Kidney (tissue), 14 donors: ENCODE data around the gene HSPA9. TPM values are rescaled to one million over a fixed set of nuclear protein-coding genes. Genes with fewer than 3 reads are reported as not detected.

ENCODE experiments used
- DNase-seq, 5 donors: peaks; one replicate each; pipeline ENCODE4 v3.0.0-alpha.2; 2013 to 2020
- FAIRE-seq: peaks from 2 replicates; lab custom pipeline; 2012; peaks lifted over from hg19 to GRCh38; lab: Jason Lieb, UNC
- H3K27ac ChIP-seq, 2 donors: one replicate each; pipeline ENCODE4 v1.7.0; 2013; ENCODE audit warnings: low read depth in 2 of 2, low read length in 2 of 2, inconsistent platforms in 1 of 2
- H3K27me3 ChIP-seq: one replicate; pipeline ENCODE4 v1.7.1; 2013; ENCODE audit warnings: low read length, inconsistent platforms; ENCODE audit not compliant: control insufficient read depth, insufficient read depth
- H3K36me3 ChIP-seq, 3 donors: one replicate each; pipeline versions ENCODE4 v1.7.0 to v1.7.1; 2013; ENCODE audit warnings: low read length in 3 of 3, control low read depth in 1 of 3, inconsistent platforms in 1 of 3; ENCODE audit not compliant: insufficient read depth in 3 of 3, control insufficient read depth in 2 of 3
- H3K4me1 ChIP-seq, 3 donors: one replicate each; pipeline versions ENCODE4 v1.7.0 to v1.7.1; 2013; ENCODE audit warnings: low read length in 3 of 3, inconsistent platforms in 1 of 3, low read depth in 1 of 3; ENCODE audit not compliant: control insufficient read depth in 2 of 3, insufficient read depth in 2 of 3
- H3K4me3 ChIP-seq, 3 donors: one replicate each; pipeline versions ENCODE4 v1.7.0 to v1.8.1; 2013; ENCODE audit warnings: low read length in 3 of 3, control low read depth in 1 of 3, inconsistent platforms in 1 of 3
- H3K9ac ChIP-seq, 3 donors: one replicate each; pipeline versions ENCODE4 v1.7.0 to v1.7.1; 2013; ENCODE audit warnings: low read length in 3 of 3, control low read depth in 1 of 3, inconsistent platforms in 1 of 3
- H3K9me3 ChIP-seq, 3 donors: one replicate each; pipeline versions ENCODE4 v1.7.0 to v1.7.1; 2013; ENCODE audit warnings: low read length in 3 of 3, control low read depth in 1 of 3, inconsistent platforms in 1 of 3; ENCODE audit not compliant: control insufficient read depth in 2 of 3, insufficient read depth in 1 of 3
- intact Hi-C: fragments of 100-400 bp; cut with DNase I; formaldehyde crosslinking; loops from one replicate; pipeline ENCODE4 v1.11.1; 2022
- polyA plus RNA-seq: library from polyadenylated mRNA; stranded (reverse); fragments of 350-450 nt; fragmentation: Illumina TruSeq; extraction: RNeasy Lipid Tissue Mini Kit (QIAGEN cat#74804); gene quantifications from one replicate; pipeline ENCODE4 v1.2.3, GENCODE V29; 2014; ENCODE audit warnings: low read depth, low replicate concordance; ENCODE audit not compliant: insufficient read depth
- total RNA-seq: library from RNA; stranded (reverse); fragmentation: NEBNext Ultra II Directional; extraction: Animal tissue kit (Norgen Biotek cat#: 25700); gene quantifications from one replicate; pipeline ENCODE4 v1.2.1, GENCODE V29; 2021
- TF ChIP-seq, protein P1 (sequence below): IDR thresholded peaks from 3 replicates; pipeline ENCODE4 v1.5.1; 2012; ENCODE audit warnings: mild to moderate bottlenecking, moderate library complexity, borderline replicate concordance; ENCODE audit not compliant: insufficient read depth; ENCODE audit errors: extremely low read depth
- donor health status: control.
- donor health status: control.
- donor health status: control.
- donor health status: control.
- donor health status: control.
- donor health status: DM: yes; HTN: yes; CAD: no.
- donor health status: Normal renal cell carcinoma (clear cell type).

HSPA9 gene
- total and polyA plus RNA-seq, 2 donors from 2014 or later = 192 to 331 TPM

DNA sequence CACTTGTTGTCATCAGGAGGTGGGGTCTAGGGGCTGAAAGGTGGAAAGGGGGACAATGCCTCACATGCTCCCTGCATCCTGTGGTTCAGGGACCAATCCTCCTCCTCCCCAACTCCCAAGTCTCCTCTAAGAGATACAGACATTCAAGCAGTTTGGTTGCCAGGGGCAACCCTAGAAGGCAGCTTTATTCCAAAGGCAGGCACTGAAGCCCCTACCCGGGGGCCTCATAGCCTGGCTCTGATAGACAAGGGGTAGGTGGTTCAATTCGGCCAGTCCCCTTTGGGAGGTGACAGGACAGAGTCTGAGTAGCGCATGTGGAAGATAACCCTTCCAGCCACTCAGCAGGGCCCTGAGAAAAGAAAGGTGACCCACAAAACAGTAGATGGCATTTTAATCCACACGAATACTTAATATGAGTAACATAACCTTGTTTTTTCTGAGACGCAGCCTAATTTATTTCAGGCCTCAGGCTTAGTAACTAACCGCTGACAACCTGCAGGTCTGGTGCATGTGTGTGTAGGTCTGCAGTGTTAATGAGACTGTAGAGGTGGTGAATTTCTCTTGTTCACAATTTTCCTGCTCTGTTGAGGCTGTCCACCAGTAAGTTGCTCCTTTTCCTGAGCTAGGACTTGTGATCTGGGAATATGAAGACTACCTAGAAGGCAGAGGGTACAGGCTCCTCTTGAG, 31.3 kb upstream of the HSPA9 start:
- H3K9me3 ChIP-seq = no peaks in the 10 kb centered on the region
- no peak overlapping the region for H3K9ac ChIP-seq
- H3K36me3 ChIP-seq = no peaks in the 10 kb centered on the region
- no peak for FAIRE-seq
- DNase-seq = no peak
- TF ChIP-seq, protein P1, sequence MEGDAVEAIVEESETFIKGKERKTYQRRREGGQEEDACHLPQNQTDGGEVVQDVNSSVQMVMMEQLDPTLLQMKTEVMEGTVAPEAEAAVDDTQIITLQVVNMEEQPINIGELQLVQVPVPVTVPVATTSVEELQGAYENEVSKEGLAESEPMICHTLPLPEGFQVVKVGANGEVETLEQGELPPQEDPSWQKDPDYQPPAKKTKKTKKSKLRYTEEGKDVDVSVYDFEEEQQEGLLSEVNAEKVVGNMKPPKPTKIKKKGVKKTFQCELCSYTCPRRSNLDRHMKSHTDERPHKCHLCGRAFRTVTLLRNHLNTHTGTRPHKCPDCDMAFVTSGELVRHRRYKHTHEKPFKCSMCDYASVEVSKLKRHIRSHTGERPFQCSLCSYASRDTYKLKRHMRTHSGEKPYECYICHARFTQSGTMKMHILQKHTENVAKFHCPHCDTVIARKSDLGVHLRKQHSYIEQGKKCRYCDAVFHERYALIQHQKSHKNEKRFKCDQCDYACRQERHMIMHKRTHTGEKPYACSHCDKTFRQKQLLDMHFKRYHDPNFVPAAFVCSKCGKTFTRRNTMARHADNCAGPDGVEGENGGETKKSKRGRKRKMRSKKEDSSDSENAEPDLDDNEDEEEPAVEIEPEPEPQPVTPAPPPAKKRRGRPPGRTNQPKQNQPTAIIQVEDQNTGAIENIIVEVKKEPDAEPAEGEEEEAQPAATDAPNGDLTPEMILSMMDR = no peak
- no peak overlapping the region for H3K4me3 ChIP-seq
- H3K4me1 ChIP-seq = peaks cover 0 to 18% (median 0%) of the 10 kb centered on the region in 3 donors
- H3K27ac ChIP-seq = no peak overlapping the region
- intact Hi-C loops = no loop called here
- H3K27me3 ChIP-seq = no peaks in the 10 kb centered on the region

GRCh38 chr5:138605254-138605972, 30.2 kb upstream of the HSPA9 start:
- Histone ChIP-seq H3K27me3 (no peaks in the 10 kb centered on the region), H3K4me1 (peaks cover 0 to 12% (median 0%) of the 10 kb centered on the region in 3 donors), H3K36me3 (no peaks in the 10 kb centered on the region), H3K27ac (no peak overlapping the region), H3K9me3 (no peaks in the 10 kb centered on the region), H3K9ac (no peak overlapping the region), H3K4me3 (no peak overlapping the region)
- FAIRE-seq = no peak
- TF ChIP-seq, protein P1 = no peak
- DNase-seq = peak in 1 of 5 donors; percentile 43
- intact Hi-C loops = no loop called here

GRCh38 chr5:138604176-138604785, 29.1 kb upstream of the HSPA9 start:
- H3K4me1 ChIP-seq = peaks cover 0 to 12% (median 0%) of the 10 kb centered on the region in 3 donors
- no peak for DNase-seq
- no peaks in the 10 kb centered on the region for H3K9me3 ChIP-seq
- no peak overlapping the region for H3K27ac ChIP-seq
- TF ChIP-seq, protein P1 = no peak
- H3K4me3 ChIP-seq = no peak overlapping the region
- no peaks in the 10 kb centered on the region for H3K27me3 ChIP-seq
- H3K9ac ChIP-seq = no peak overlapping the region
- no peak for FAIRE-seq
- H3K36me3 ChIP-seq = no peaks in the 10 kb centered on the region
- intact Hi-C loops = no loop called here
